Uterus (tissue), 2 donors: ENCODE results near the gene BARHL1.

Source experiments
- CTCF ChIP-seq, 4 experiments: fragments of 200-600 bp in 2 of 4; fragments of 450-650 bp in 2 of 4; sonication (generic) in 2 of 4; IDR thresholded peaks; one replicate each; pipeline ENCODE4 v1.5.1; 2016 to 2019; ENCODE audit warnings: antibody characterized with exemption in 4 of 4, mild to moderate bottlenecking in 2 of 4, moderate library complexity in 1 of 4
- POLR2A ChIP-seq, 2 donors: fragments of 450-650 bp; IDR thresholded peaks; one replicate each; pipeline ENCODE4 v1.6.1; 2016; ENCODE audit warnings: antibody characterized with exemption in 2 of 2, mild to moderate bottlenecking in 1 of 2, moderate library complexity in 1 of 2

- TF ChIP-seq CTCF (IDR thresholded peaks at IDR 0.05) (no peak), POLR2A (IDR thresholded peaks at IDR 0.05) (no peak)
Observed at GRCh38 chr9:132560616-132561202, 21.7 kb upstream of the BARHL1 start.
